ENCODE data around the gene MXI1. TPM values are rescaled to one million over a fixed set of nuclear protein-coding genes. Genes with fewer than 3 reads are reported as not detected.
"Not testable (repeated sequence)": the region's sequence is repeated elsewhere in the genome, so short reads cannot be mapped to it uniquely, and the experiment has no call there.

The MXI1 gene
- total RNA-seq, 3 donors from 2014 or later: 75.4 to 137 (median 79.5) TPM

- no peaks in the 10 kb centered on the region for H3K4me1 ChIP-seq
- H3K4me3 ChIP-seq: no peak overlapping the region
- H3K27ac ChIP-seq: no peak overlapping the region
- H3K9me3 ChIP-seq: peaks cover 0 to 18% of the 10 kb centered on the region in 2 donors
- no peaks in the 10 kb centered on the region for H3K27me3 ChIP-seq
- no peaks in the 10 kb centered on the region for H3K36me3 ChIP-seq
- intact Hi-C loops (cut with DNase I; ENCODE audit: low total_unique reads): loop anchor here (10.0 kb wide), 1 partner anchor 220 kb away; no protein-coding TSS in a partner anchor
- DNase-seq (ENCODE audit: low spot score in 2 of 2): no peak
- TF ChIP-seq POLR2A (IDR thresholded peaks at IDR 0.05) (no peak), CTCF (IDR thresholded peaks at IDR 0.05) (no peak), POLR2AphosphoS5 (IDR thresholded peaks at IDR 0.05) (no peak)
Measured at GRCh38 chr10:110324201-110324804, 116.9 kb downstream of the MXI1 start.

GRCh38 chr10:110324805-110325280 lies 117.4 kb downstream of the MXI1 start:
- intact Hi-C loops (cut with DNase I; ENCODE audit: low total_unique reads): loop anchor here (10.0 kb wide), 1 partner anchor 220 kb away; no protein-coding TSS in a partner anchor
- no peak for TF ChIP-seq CTCF (IDR thresholded peaks at IDR 0.05)
- TF ChIP-seq POLR2AphosphoS5 (IDR thresholded peaks at IDR 0.05): no peak
- no peak for TF ChIP-seq POLR2A (IDR thresholded peaks at IDR 0.05)
- Histone ChIP-seq H3K36me3 (no peaks in the 10 kb centered on the region), H3K4me3 (no peak overlapping the region), H3K27me3 (no peaks in the 10 kb centered on the region), H3K27ac (no peak overlapping the region), H3K9me3 (peaks cover 0 to 18% of the 10 kb centered on the region in 2 donors), H3K4me1 (no peaks in the 10 kb centered on the region)
- no peak for DNase-seq (ENCODE audit: low spot score in 2 of 2)

GRCh38 chr10:110326351-110327032 lies 119.1 kb downstream of the MXI1 start:
- no peaks in the 10 kb centered on the region for H3K36me3 ChIP-seq
- H3K4me3 ChIP-seq: no peak overlapping the region
- H3K27ac ChIP-seq: no peak overlapping the region
- DNase-seq (ENCODE audit: low spot score in 2 of 2): no peak
- no peaks in the 10 kb centered on the region for H3K4me1 ChIP-seq
- intact Hi-C loops (cut with DNase I; ENCODE audit: low total_unique reads): loop anchor here (10.0 kb wide), 1 partner anchor 218 kb away; no protein-coding TSS in a partner anchor
- H3K27me3 ChIP-seq: no peaks in the 10 kb centered on the region
- H3K9me3 ChIP-seq: peaks cover 12 to 19% of the 10 kb centered on the region in 2 donors
- TF ChIP-seq POLR2AphosphoS5 (IDR thresholded peaks at IDR 0.05) (no peak), CTCF (IDR thresholded peaks at IDR 0.05) (no peak)

GRCh38 chr10:110327262-110327914 lies 120.0 kb downstream of the MXI1 start:
- Histone ChIP-seq H3K4me1 (no peaks in the 10 kb centered on the region), H3K4me3 (no peak overlapping the region), H3K9me3 (peaks cover 11 to 15% of the 10 kb centered on the region in 2 donors), H3K27ac (no peak overlapping the region), H3K36me3 (no peaks in the 10 kb centered on the region), H3K27me3 (no peaks in the 10 kb centered on the region)
- DNase-seq (ENCODE audit: low spot score in 2 of 2): no peak
- intact Hi-C loops (cut with DNase I; ENCODE audit: low total_unique reads): loop anchor here (10.0 kb wide), 1 partner anchor 217 kb away; no protein-coding TSS in a partner anchor
- TF ChIP-seq POLR2A (IDR thresholded peaks at IDR 0.05): no peak

- TF ChIP-seq CTCF (IDR thresholded peaks at IDR 0.05): no peak
- no peak for TF ChIP-seq POLR2A (IDR thresholded peaks at IDR 0.05)
- TF ChIP-seq POLR2AphosphoS5 (IDR thresholded peaks at IDR 0.05): no peak
- no peak for DNase-seq (ENCODE audit: low spot score in 2 of 2)
Measured at GRCh38 chr10:110330675-110331074, 123.3 kb downstream of the MXI1 start.

GRCh38 chr10:110331226-110331795 lies 123.9 kb downstream of the MXI1 start:
- intact Hi-C loops (cut with DNase I; ENCODE audit: low total_unique reads); H3K27ac ChIP-seq; H3K27me3 ChIP-seq; DNase-seq (ENCODE audit: low spot score in 2 of 2); H3K4me3 ChIP-seq; H3K4me1 ChIP-seq; H3K36me3 ChIP-seq: not testable (repeated sequence)
- peaks cover 9 to 15% of the 10 kb centered on the region in 2 donors for H3K9me3 ChIP-seq

More at GRCh38 chr10:110330675-110331074, 123.3 kb downstream of the MXI1 start:
- Histone ChIP-seq H3K27ac (no peak overlapping the region), H3K4me3 (no peak overlapping the region), H3K36me3 (no peaks in the 10 kb centered on the region), H3K27me3 (no peaks in the 10 kb centered on the region), H3K4me1 (peaks cover 2% of the 10 kb centered on the region in 2 donors), H3K9me3 (peaks cover 9 to 15% of the 10 kb centered on the region in 2 donors)
- intact Hi-C loops (cut with DNase I; ENCODE audit: low total_unique reads): no loop called here
